Spinal cord (tissue), 10 donors: ENCODE measurements around the gene TTC13. TPM values are rescaled to one million over a fixed set of nuclear protein-coding genes. Genes with fewer than 3 reads are reported as not detected.

Source experiments
- DNase-seq, 6 donors: peaks; one replicate each; pipeline versions ENCODE4 v3.0.0 to v3.0.0-alpha.2; 2013 to 2015; ENCODE audit warnings: low spot score in 6 of 6, low read depth in 4 of 6
- H3K27ac ChIP-seq: one replicate; pipeline ENCODE4 v1.5.1; 2013; ENCODE audit warnings: low read depth, low read length, control low read depth
- H3K27me3 ChIP-seq: one replicate; pipeline ENCODE4 v1.6.1; 2013; ENCODE audit warnings: low read length; ENCODE audit not compliant: control insufficient read depth, insufficient read depth
- H3K36me3 ChIP-seq: one replicate; pipeline ENCODE4 v1.6.1; 2013; ENCODE audit warnings: low read length; ENCODE audit not compliant: control insufficient read depth, insufficient read depth
- H3K4me1 ChIP-seq: one replicate; pipeline ENCODE4 v1.6.1; 2013; ENCODE audit warnings: low read length; ENCODE audit not compliant: control insufficient read depth, insufficient read depth
- H3K4me3 ChIP-seq: one replicate; pipeline ENCODE4 v1.5.1; 2013; ENCODE audit warnings: low read depth, low read length, control low read depth
- H3K9me3 ChIP-seq: one replicate; pipeline ENCODE4 v1.6.1; 2013; ENCODE audit warnings: low read length; ENCODE audit not compliant: control insufficient read depth, insufficient read depth
- WGBS: methylation state at CpG from one replicate; pipeline ENCODE4 v1.1.5; 2013; ENCODE audit warnings: missing lambda C conversion rate; ENCODE audit not compliant: insufficient coverage; 5-methylcytosine and 5-hydroxymethylcytosine counted together
- polyA plus RNA-seq, 2 donors: library from polyadenylated mRNA; unstranded; fragments of 120-200 nt; gene quantifications; one replicate each; pipeline ENCODE4 v1.2.1, GENCODE V29; 2013; ENCODE audit not compliant: insufficient read length in 2 of 2
- total RNA-seq, 2 donors: library from RNA; depleted of rRNA in 1 of 2; stranded (reverse); fragments of 120-200 nt in 1 of 2; fragments of >200 nt in 1 of 2; gene quantifications; one replicate each; pipeline versions ENCODE4 v1.2.3 to v1.2.4, GENCODE V29; 2013 to 2014
- donor health status: healthy.

TTC13 gene
- total and polyA plus RNA-seq, 4 donors: 23.5 to 48.3 (median 35.1) TPM

- H3K27ac ChIP-seq: peak overlapping the region; percentile 88
- H3K4me3 ChIP-seq: peak overlapping the region; percentile 16
- no CpG with 5 or more reads among the region's 6 CpGs for WGBS
- peaks cover 55% of the 10 kb centered on the region for H3K4me1 ChIP-seq
- H3K27me3 ChIP-seq: no peaks in the 10 kb centered on the region
- peaks cover 2% of the 10 kb centered on the region for H3K9me3 ChIP-seq
- H3K36me3 ChIP-seq: peaks cover 10% of the 10 kb centered on the region
- DNase-seq: no peak
Observed at GRCh38 chr1:230863449-230863848, 115.2 kb downstream of the TTC13 start.

- H3K27ac ChIP-seq: peak overlapping the region; percentile 90
- DNase-seq: no peak
- peaks cover 10% of the 10 kb centered on the region for H3K36me3 ChIP-seq
- no peaks in the 10 kb centered on the region for H3K27me3 ChIP-seq
- 98% methylated on average over 3 of the region's 4 CpGs for WGBS
- H3K4me1 ChIP-seq: peaks cover 66% of the 10 kb centered on the region
- H3K9me3 ChIP-seq: peaks cover 2% of the 10 kb centered on the region
- H3K4me3 ChIP-seq: no peak overlapping the region
Observed at GRCh38 chr1:230861970-230862595, 116.6 kb downstream of the TTC13 start.

GRCh38 chr1:230861489-230861888 is 117.2 kb downstream of the TTC13 start:
- Histone ChIP-seq H3K27me3 (no peaks in the 10 kb centered on the region), H3K9me3 (peaks cover 2% of the 10 kb centered on the region), H3K36me3 (peaks cover 10% of the 10 kb centered on the region), H3K4me1 (peaks cover 72% of the 10 kb centered on the region), H3K27ac (peak overlapping the region; percentile 90), H3K4me3 (no peak overlapping the region)
- 93% methylated on average over 10 of the region's 13 CpGs for WGBS
- no peak for DNase-seq

- H3K4me3 ChIP-seq: no peak overlapping the region
- peak overlapping the region; percentile 90 for H3K27ac ChIP-seq
- no peaks in the 10 kb centered on the region for H3K27me3 ChIP-seq
- DNase-seq: no peak
- peaks cover 10% of the 10 kb centered on the region for H3K36me3 ChIP-seq
- peaks cover 73% of the 10 kb centered on the region for H3K4me1 ChIP-seq
- WGBS: 96% methylated on average over 5 of the region's 9 CpGs
- H3K9me3 ChIP-seq: peaks cover 2% of the 10 kb centered on the region
Observed at GRCh38 chr1:230860617-230861384, 117.9 kb downstream of the TTC13 start.

- peaks cover 69% of the 10 kb centered on the region for H3K4me1 ChIP-seq
- no peak overlapping the region for H3K4me3 ChIP-seq
Observed at GRCh38 chr1:230858918-230859729, 119.5 kb downstream of the TTC13 start.

GRCh38 chr1:230858236-230858820 is 120.3 kb downstream of the TTC13 start:
- Histone ChIP-seq H3K9me3 (peaks cover 2% of the 10 kb centered on the region), H3K27me3 (no peaks in the 10 kb centered on the region), H3K4me1 (peaks cover 65% of the 10 kb centered on the region), H3K4me3 (no peak overlapping the region), H3K27ac (peak overlapping the region; percentile 90), H3K36me3 (peaks cover 18% of the 10 kb centered on the region)
- no peak for DNase-seq
- 83% methylated on average over 3 of the region's 7 CpGs for WGBS

More at GRCh38 chr1:230858918-230859729, 119.5 kb downstream of the TTC13 start:
- Histone ChIP-seq H3K36me3 (peaks cover 14% of the 10 kb centered on the region), H3K27ac (peak overlapping the region; percentile 90), H3K27me3 (no peaks in the 10 kb centered on the region), H3K9me3 (peaks cover 2% of the 10 kb centered on the region)
- 20% methylated on average over 11 of the region's 12 CpGs for WGBS
- DNase-seq: peak in 3 of 6 donors; percentile 71 to 95 (median 79)

GRCh38 chr1:230857822-230858221 is 120.8 kb downstream of the TTC13 start:
- Histone ChIP-seq H3K4me3 (no peak overlapping the region), H3K36me3 (peaks cover 22% of the 10 kb centered on the region), H3K27me3 (no peaks in the 10 kb centered on the region), H3K4me1 (peaks cover 63% of the 10 kb centered on the region), H3K9me3 (peaks cover 2% of the 10 kb centered on the region), H3K27ac (peak overlapping the region; percentile 90)
- no CpG with 5 or more reads among the region's 1 CpG for WGBS
- no peak for DNase-seq

- H3K36me3 ChIP-seq: peaks cover 24% of the 10 kb centered on the region
- H3K27ac ChIP-seq: peak overlapping the region; percentile 90
- no peak overlapping the region for H3K4me3 ChIP-seq
- peaks cover 2% of the 10 kb centered on the region for H3K9me3 ChIP-seq
- DNase-seq: peak in 2 of 6 donors; percentile 56 to 76
- no peaks in the 10 kb centered on the region for H3K27me3 ChIP-seq
- H3K4me1 ChIP-seq: peaks cover 63% of the 10 kb centered on the region
- 30% methylated on average over 11 of the region's 13 CpGs for WGBS
Observed at GRCh38 chr1:230857077-230857476, 121.6 kb downstream of the TTC13 start.
